Keratinocyte (primary cell): ENCODE data around the gene ARHGEF28. TPM values are rescaled to one million over a fixed set of nuclear protein-coding genes. Genes with fewer than 3 reads are reported as not detected.

Source experiments
- DNase-seq: peaks from one replicate; pipeline ENCODE4 v3.0.0-alpha.2; 2011; ENCODE audit warnings: low read depth, missing footprints, low spot score
- FAIRE-seq: peaks from 2 replicates; lab custom pipeline; 2011; peaks lifted over from hg19 to GRCh38; lab: Jason Lieb, UNC
- H2AFZ ChIP-seq: 2 replicates; pipeline ENCODE4 v1.6.0; 2012; ENCODE audit warnings: low read length, control low read depth, inconsistent platforms; ENCODE audit not compliant: control insufficient read depth
- H3K27ac ChIP-seq: 2 replicates; pipeline ENCODE4 v1.5.1; 2011; ENCODE audit warnings: low read length; ENCODE audit not compliant: control insufficient read depth, insufficient read depth
- H3K27me3 ChIP-seq: 3 replicates; pipeline ENCODE4 v1.6.0; 2011; ENCODE audit warnings: low read length; ENCODE audit not compliant: control insufficient read depth, insufficient read depth; ENCODE audit errors: extremely low read depth
- H3K36me3 ChIP-seq, 2 experiments: 2 replicates in 1 of 2; 3 replicates in 1 of 2; pipeline ENCODE4 v1.5.1; 2011; ENCODE audit warnings: low read length in 2 of 2, mild to moderate bottlenecking in 1 of 2; ENCODE audit not compliant: control insufficient read depth in 2 of 2, insufficient read depth in 2 of 2; ENCODE audit errors: extremely low read depth in 1 of 2
- H3K4me1 ChIP-seq: 3 replicates; pipeline ENCODE4 v1.5.1; 2011; ENCODE audit warnings: low read length; ENCODE audit not compliant: control insufficient read depth, insufficient read depth; ENCODE audit errors: extremely low read depth
- H3K4me2 ChIP-seq: 3 replicates; pipeline ENCODE4 v1.6.0; 2011; ENCODE audit warnings: low read depth, low read length; ENCODE audit not compliant: control insufficient read depth, insufficient read depth; ENCODE audit errors: extremely low read depth
- H3K4me3 ChIP-seq, 3 experiments: fragments of 200-600 bp in 1 of 3; sonication (generic) in 1 of 3; 2 replicates in 2 of 3; 3 replicates in 1 of 3; pipeline ENCODE4 v1.5.1; 2011 to 2016; ENCODE audit warnings: low read length in 3 of 3, mild to moderate bottlenecking in 3 of 3, control low read depth in 2 of 3, inconsistent platforms in 1 of 3, low read depth in 1 of 3, mixed read lengths in 1 of 3, mixed run types in 1 of 3, moderate library complexity in 1 of 3; ENCODE audit not compliant: control insufficient read depth in 2 of 3, insufficient read depth in 2 of 3; ENCODE audit errors: extremely low read depth in 1 of 3
- H3K79me2 ChIP-seq: 2 replicates; pipeline ENCODE4 v1.6.0; 2012; ENCODE audit warnings: low read length; ENCODE audit not compliant: control insufficient read depth, insufficient read depth
- H3K9ac ChIP-seq: 3 replicates; pipeline ENCODE4 v1.6.0; 2011; ENCODE audit warnings: low read length; ENCODE audit not compliant: control insufficient read depth, insufficient read depth; ENCODE audit errors: extremely low read depth
- H3K9me1 ChIP-seq: 3 replicates; pipeline ENCODE4 v1.6.0; 2011; ENCODE audit warnings: low read length; ENCODE audit not compliant: control insufficient read depth, insufficient read depth; ENCODE audit errors: extremely low read depth
- H3K9me3 ChIP-seq: 2 replicates; pipeline ENCODE4 v1.5.1; 2012; ENCODE audit warnings: low read depth, low read length; ENCODE audit not compliant: control insufficient read depth
- H4K20me1 ChIP-seq: 3 replicates; pipeline ENCODE4 v1.6.0; 2011; ENCODE audit warnings: low read length; ENCODE audit not compliant: control insufficient read depth, insufficient read depth; ENCODE audit errors: extremely low read depth
- EZH2 ChIP-seq: IDR thresholded peaks from one replicate; pipeline ENCODE4 v1.6.1; 2012; ENCODE audit warnings: inconsistent platforms, mild to moderate bottlenecking, low read length, moderate library complexity
- dilution Hi-C: fragments of 300-500 bp; cut with MboI; formaldehyde crosslinking; loops from one replicate; pipeline ENCODE4 v1.7.0; 2020; ENCODE audit warnings: low sequenced_read_pairs; ENCODE audit not compliant: extremely low pct_ligation_motif_present
- polyA plus RNA-seq, 5 experiments: library from polyadenylated mRNA; depleted of rRNA in 3 of 5; stranded (reverse) in 3 of 5; stranded (forward) in 1 of 5; unstranded in 1 of 5; fragments of >200 nt; gene quantifications; 1 replicate in 1 of 5; 2 replicates in 3 of 5; 3 replicates in 1 of 5; pipeline versions ENCODE4 v1.2.1 to v1.2.3, GENCODE V29; 2011 to 2012; ENCODE audit warnings: missing spikeins in 2 of 5, low read depth in 1 of 5, low replicate concordance in 1 of 5
- TF ChIP-seq, protein P1 (sequence below), 3 experiments: IDR thresholded peaks in 1 of 3; conservative IDR thresholded peaks in 1 of 3; optimal IDR thresholded peaks in 1 of 3; 2 replicates in 2 of 3; 3 replicates in 1 of 3; pipeline versions ENCODE3 to v1.5.1; 2011; ENCODE audit warnings: low read length in 3 of 3, mild to moderate bottlenecking in 3 of 3, moderate library complexity in 2 of 3, control low read depth in 1 of 3, inconsistent platforms in 1 of 3; ENCODE audit not compliant: insufficient read depth in 2 of 3; ENCODE audit errors: extremely low read depth in 1 of 3

ARHGEF28 gene
- polyA plus RNA-seq, 1 donor (not counting 4 experiments of a cell fraction or from before 2014, with no cell fraction given): 31.6 TPM

GRCh38 chr5:73835726-73836125, 209.7 kb downstream of the ARHGEF28 start:
- Histone ChIP-seq H3K27me3 (no peaks in the 10 kb centered on the region), H3K9me1 (no peaks in the 10 kb centered on the region), H2AFZ (no peak overlapping the region), H3K9ac (no peak overlapping the region), H3K4me1 (peaks cover 10% of the 10 kb centered on the region), H3K4me2 (no peak overlapping the region), H3K27ac (no peak overlapping the region), H3K4me3 (no peak overlapping the region), H3K79me2 (peaks cover 33% of the 10 kb centered on the region), H4K20me1 (no peaks in the 10 kb centered on the region), H3K36me3 (peaks cover 13 to 18% of the 10 kb centered on the region in 2 experiments), H3K9me3 (no peaks in the 10 kb centered on the region)
- FAIRE-seq (no peak), DNase-seq (no peak)
- dilution Hi-C loops: no loop called here
- TF ChIP-seq, protein P1, sequence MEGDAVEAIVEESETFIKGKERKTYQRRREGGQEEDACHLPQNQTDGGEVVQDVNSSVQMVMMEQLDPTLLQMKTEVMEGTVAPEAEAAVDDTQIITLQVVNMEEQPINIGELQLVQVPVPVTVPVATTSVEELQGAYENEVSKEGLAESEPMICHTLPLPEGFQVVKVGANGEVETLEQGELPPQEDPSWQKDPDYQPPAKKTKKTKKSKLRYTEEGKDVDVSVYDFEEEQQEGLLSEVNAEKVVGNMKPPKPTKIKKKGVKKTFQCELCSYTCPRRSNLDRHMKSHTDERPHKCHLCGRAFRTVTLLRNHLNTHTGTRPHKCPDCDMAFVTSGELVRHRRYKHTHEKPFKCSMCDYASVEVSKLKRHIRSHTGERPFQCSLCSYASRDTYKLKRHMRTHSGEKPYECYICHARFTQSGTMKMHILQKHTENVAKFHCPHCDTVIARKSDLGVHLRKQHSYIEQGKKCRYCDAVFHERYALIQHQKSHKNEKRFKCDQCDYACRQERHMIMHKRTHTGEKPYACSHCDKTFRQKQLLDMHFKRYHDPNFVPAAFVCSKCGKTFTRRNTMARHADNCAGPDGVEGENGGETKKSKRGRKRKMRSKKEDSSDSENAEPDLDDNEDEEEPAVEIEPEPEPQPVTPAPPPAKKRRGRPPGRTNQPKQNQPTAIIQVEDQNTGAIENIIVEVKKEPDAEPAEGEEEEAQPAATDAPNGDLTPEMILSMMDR (optimal IDR thresholded peaks at IDR 0.05 in 1 of 3, IDR thresholded peaks at IDR 0.05 in 1 of 3, conservative IDR thresholded peaks at IDR 0.05 in 1 of 3; ENCODE audit: extremely low read depth in 1 of 3, insufficient read depth in 2 of 3, low read length in 3 of 3): no peak
- no peak for TF ChIP-seq EZH2

DNA sequence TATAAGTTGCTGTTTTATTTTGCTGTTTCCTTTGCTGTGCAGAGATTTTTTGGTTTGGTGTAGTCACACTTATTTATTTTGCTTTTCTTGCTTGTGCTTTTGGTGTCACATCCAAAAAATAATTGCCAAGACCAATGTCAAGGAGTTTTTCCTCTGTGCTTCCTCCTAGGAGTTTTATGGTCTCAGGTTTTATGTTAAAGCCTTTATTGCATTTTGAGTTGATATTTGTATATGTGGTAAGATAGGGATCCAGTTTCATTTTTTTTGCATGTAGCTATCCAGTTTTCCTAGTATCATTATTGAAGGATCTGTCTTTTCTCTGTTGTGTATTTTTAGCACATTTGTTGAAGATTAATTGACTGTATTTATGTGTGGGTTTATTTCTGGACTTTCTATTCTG, 210.6 kb downstream of the ARHGEF28 start:
- no peak overlapping the region for H3K4me2 ChIP-seq
- no peak overlapping the region for H3K27ac ChIP-seq
- DNase-seq (no peak), FAIRE-seq (no peak)
- no peaks in the 10 kb centered on the region for H3K27me3 ChIP-seq
- H3K9me3 ChIP-seq: no peaks in the 10 kb centered on the region
- no peaks in the 10 kb centered on the region for H4K20me1 ChIP-seq
- dilution Hi-C loops: no loop called here
- H3K79me2 ChIP-seq: peaks cover 33% of the 10 kb centered on the region
- TF ChIP-seq, protein P1 (optimal IDR thresholded peaks at IDR 0.05 in 1 of 3, IDR thresholded peaks at IDR 0.05 in 1 of 3, conservative IDR thresholded peaks at IDR 0.05 in 1 of 3; ENCODE audit: extremely low read depth in 1 of 3, insufficient read depth in 2 of 3, low read length in 3 of 3): no peak
- TF ChIP-seq EZH2: no peak
- H3K9me1 ChIP-seq: no peaks in the 10 kb centered on the region
- H3K4me1 ChIP-seq: peaks cover 2% of the 10 kb centered on the region
- no peak overlapping the region for H3K4me3 ChIP-seq
- peaks cover 15 to 18% of the 10 kb centered on the region in 2 experiments for H3K36me3 ChIP-seq
- no peak overlapping the region for H3K9ac ChIP-seq
- H2AFZ ChIP-seq: no peak overlapping the region
